SK-N-SH treated with all-trans-retinoic acid at 6 μM for 48 hours (cell line): ENCODE data around the gene MLXIP.

Experiments used
- ATAC-seq: fragments of 200-7000 bp; cut with Tn5 transposase; 3 replicates; pipeline ENCODE4 v1.9.1; 2020; ENCODE audit warnings: mild to moderate bottlenecking, moderate library complexity
- ARNTL ChIP-seq: fragments of 450-650 bp; formaldehyde crosslinking; IDR thresholded peaks from 2 replicates; pipeline ENCODE4 v1.5.0; 2020; ENCODE audit warnings: low read depth, mild to moderate bottlenecking, moderate library complexity, borderline replicate concordance
- BACH2 ChIP-seq: fragments of 250-450 bp; sonication (Bioruptor Pico); IDR thresholded peaks from 2 replicates; pipeline ENCODE4 v1.9.0; 2021; ENCODE audit warnings: mild to moderate bottlenecking, borderline replicate concordance
- CSDC2 ChIP-seq: fragments of 250-450 bp; sonication (Bioruptor Pico); IDR thresholded peaks from 2 replicates; pipeline ENCODE4 v1.5.0; 2020; ENCODE audit warnings: mild to moderate bottlenecking, moderate library complexity
- CSRNP3 ChIP-seq: fragments of 250-450 bp; sonication (Bioruptor Pico); IDR thresholded peaks from 2 replicates; pipeline ENCODE4 v1.5.1; 2021; ENCODE audit warnings: mild to moderate bottlenecking, moderate library complexity
- ESRRG ChIP-seq: fragments of 250-450 bp; sonication (Bioruptor Pico); IDR thresholded peaks from 2 replicates; pipeline ENCODE4 v1.6.1; 2021; ENCODE audit warnings: mild to moderate bottlenecking
- GLIS3 ChIP-seq: fragments of 250-450 bp; sonication (Bioruptor Pico); IDR thresholded peaks from 2 replicates; pipeline ENCODE4 v1.5.0; 2020; ENCODE audit warnings: mild to moderate bottlenecking, moderate library complexity
- ISL1 ChIP-seq: fragments of 250-450 bp; sonication (Bioruptor Pico); IDR thresholded peaks from 2 replicates; pipeline ENCODE4 v2.1.2; 2022; ENCODE audit warnings: mild to moderate bottlenecking, moderate library complexity
- OSR1 ChIP-seq: fragments of 250-450 bp; sonication (Bioruptor Pico); IDR thresholded peaks from 2 replicates; pipeline ENCODE4 v1.8.0; 2022; ENCODE audit warnings: moderate library complexity, mild to moderate bottlenecking, inconsistent platforms
- POU6F1 ChIP-seq: fragments of 250-450 bp; sonication (Bioruptor Pico); IDR thresholded peaks from 2 replicates; pipeline ENCODE4 v1.8.0; 2021; ENCODE audit warnings: low read depth, mild to moderate bottlenecking, moderate library complexity, borderline replicate concordance
- PPARA ChIP-seq: fragments of 250-450 bp; sonication (Bioruptor Pico); IDR thresholded peaks from 2 replicates; pipeline ENCODE4 v1.5.0; 2020; ENCODE audit warnings: mild to moderate bottlenecking, borderline replicate concordance
- RARB ChIP-seq: fragments of 250-450 bp; sonication (Bioruptor Pico); IDR thresholded peaks from 2 replicates; pipeline ENCODE4 v1.8.0; 2021; ENCODE audit warnings: mild to moderate bottlenecking, moderate library complexity
- SNAI2 ChIP-seq: fragments of 250-450 bp; sonication (Bioruptor Pico); IDR thresholded peaks from 2 replicates; pipeline ENCODE4 v1.5.0; 2020; ENCODE audit warnings: mild to moderate bottlenecking, moderate library complexity
- TCF4 ChIP-seq: fragments of 250-450 bp; sonication (Bioruptor Pico); IDR thresholded peaks from 2 replicates; pipeline ENCODE4 v1.8.0; 2021; ENCODE audit warnings: mild to moderate bottlenecking, moderate library complexity, borderline replicate concordance
- TOX ChIP-seq: fragments of 250-450 bp; sonication (Bioruptor Pico); IDR thresholded peaks from 2 replicates; pipeline ENCODE4 v1.8.0; 2021; ENCODE audit warnings: mild to moderate bottlenecking, moderate library complexity, borderline replicate concordance
- ZC3H10 ChIP-seq: fragments of 250-450 bp; sonication (Bioruptor Pico); IDR thresholded peaks from 2 replicates; pipeline ENCODE4 v1.5.1; 2021; ENCODE audit warnings: mild to moderate bottlenecking, moderate library complexity
- ZFP3 ChIP-seq: fragments of 250-450 bp; sonication (Bioruptor Pico); IDR thresholded peaks from 2 replicates; pipeline ENCODE4 v1.5.0; 2020; ENCODE audit warnings: mild to moderate bottlenecking, moderate library complexity
- ZFP30 ChIP-seq: fragments of 450-650 bp; formaldehyde crosslinking; IDR thresholded peaks from 2 replicates; pipeline ENCODE4 v1.5.0; 2022; ENCODE audit warnings: mild to moderate bottlenecking, moderate library complexity
- ZNF565 ChIP-seq: fragments of 450-650 bp; formaldehyde crosslinking; conservative IDR thresholded peaks from 2 replicates; pipeline ENCODE4 v1.5.0; 2020; ENCODE audit warnings: low read depth, mild to moderate bottlenecking, moderate library complexity
- ZNF70 ChIP-seq: fragments of 450-650 bp; formaldehyde crosslinking; IDR thresholded peaks from 2 replicates; pipeline ENCODE4 v1.5.0; 2020; ENCODE audit warnings: mild to moderate bottlenecking, moderate library complexity
- ZNF8 ChIP-seq: fragments of 450-650 bp; formaldehyde crosslinking; IDR thresholded peaks from 2 replicates; pipeline ENCODE4 v1.5.0; 2020; ENCODE audit warnings: mild to moderate bottlenecking, moderate library complexity
- TF ChIP-seq, protein P1 (sequence below): fragments of 250-450 bp; sonication (Bioruptor Pico); IDR thresholded peaks from 2 replicates; pipeline ENCODE4 v1.8.0; 2020; ENCODE audit warnings: mild to moderate bottlenecking, moderate library complexity, borderline replicate concordance
- TF ChIP-seq, protein P2 (sequence below): fragments of 250-450 bp; sonication (Bioruptor Pico); IDR thresholded peaks from 2 replicates; pipeline ENCODE4 v1.5.0; 2020; ENCODE audit warnings: mild to moderate bottlenecking, moderate library complexity
- TF ChIP-seq, protein P3 (sequence below): fragments of 250-450 bp; sonication (Bioruptor Pico); IDR thresholded peaks from 2 replicates; pipeline ENCODE4 v1.5.1; 2020; ENCODE audit warnings: low read depth, mild to moderate bottlenecking, moderate library complexity

MLXIP gene

DNA sequence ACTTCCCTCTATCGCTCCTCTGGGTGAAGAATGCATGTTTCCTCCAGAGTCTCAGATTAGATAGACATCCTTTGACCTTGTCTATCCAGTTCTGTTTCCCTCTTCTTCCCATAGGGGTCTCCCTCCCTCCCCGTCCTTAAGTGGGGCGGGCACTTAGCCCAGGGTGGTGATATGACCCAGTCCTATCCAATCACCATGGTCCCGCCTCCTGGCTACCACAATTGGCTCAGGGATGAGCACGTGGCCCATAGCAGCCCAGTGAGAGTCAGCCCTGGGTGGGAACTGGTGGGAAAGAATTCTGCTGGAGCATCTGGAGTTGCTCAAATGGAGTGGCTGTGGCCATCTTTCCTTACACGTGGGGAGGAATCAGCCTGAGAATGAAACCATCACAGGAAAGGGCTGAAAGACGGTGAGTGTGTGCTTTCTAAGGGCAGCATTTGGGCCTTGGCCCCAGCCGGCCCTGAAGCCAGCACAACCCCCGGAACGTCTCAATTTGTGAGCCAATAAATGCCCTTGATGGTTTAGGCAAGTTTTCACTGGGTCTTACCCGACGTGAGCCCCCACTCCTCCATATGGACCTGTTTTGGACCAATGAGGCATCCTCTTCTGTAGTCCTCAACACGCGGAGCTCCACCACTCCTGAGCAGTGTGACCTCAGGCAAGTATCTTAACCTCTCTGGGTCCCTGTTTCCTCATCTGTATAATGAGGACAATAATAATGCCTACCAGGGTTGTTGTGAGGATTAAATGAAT is 14.4 kb upstream of the MLXIP start:
- TF ChIP-seq ZFP30 = peak; percentile 50; the same call in 1 of the 2 replicates
- no peak for TF ChIP-seq PPARA (CRISPR knock-in tag)
- peak; percentile 95 for TF ChIP-seq BACH2 (CRISPR knock-in tag)
- TF ChIP-seq CSDC2 = peak; percentile 99
- TF ChIP-seq POU6F1 = peak; percentile 91; the same call in 1 of the 2 replicates
- TF ChIP-seq RARB = peak; percentile 65; the same call in 1 of the 2 replicates
- TF ChIP-seq TOX (CRISPR knock-in tag) = peak; percentile 78; the same call in 1 of the 2 replicates
- TF ChIP-seq SNAI2 (CRISPR knock-in tag) = peak; percentile 100
- TF ChIP-seq ARNTL (CRISPR knock-in tag) = peak; percentile 74; the same call in 1 of the 2 replicates
- peak; percentile 73 for TF ChIP-seq ZNF70 (CRISPR knock-in tag)
- TF ChIP-seq ZFP3 (CRISPR knock-in tag) = peak; percentile 93
- TF ChIP-seq TCF4 (CRISPR knock-in tag) = peak; percentile 63; the same call in 1 of the 2 replicates
- peak; percentile 95 for TF ChIP-seq ESRRG (CRISPR knock-in tag)
- 0 out of 2 replicates have a peak, but pooled peaks have one; percentile 80 for TF ChIP-seq ZC3H10 (CRISPR knock-in tag)
- TF ChIP-seq ZNF565 (CRISPR knock-in tag) = peak; percentile 94
- TF ChIP-seq, protein P1, sequence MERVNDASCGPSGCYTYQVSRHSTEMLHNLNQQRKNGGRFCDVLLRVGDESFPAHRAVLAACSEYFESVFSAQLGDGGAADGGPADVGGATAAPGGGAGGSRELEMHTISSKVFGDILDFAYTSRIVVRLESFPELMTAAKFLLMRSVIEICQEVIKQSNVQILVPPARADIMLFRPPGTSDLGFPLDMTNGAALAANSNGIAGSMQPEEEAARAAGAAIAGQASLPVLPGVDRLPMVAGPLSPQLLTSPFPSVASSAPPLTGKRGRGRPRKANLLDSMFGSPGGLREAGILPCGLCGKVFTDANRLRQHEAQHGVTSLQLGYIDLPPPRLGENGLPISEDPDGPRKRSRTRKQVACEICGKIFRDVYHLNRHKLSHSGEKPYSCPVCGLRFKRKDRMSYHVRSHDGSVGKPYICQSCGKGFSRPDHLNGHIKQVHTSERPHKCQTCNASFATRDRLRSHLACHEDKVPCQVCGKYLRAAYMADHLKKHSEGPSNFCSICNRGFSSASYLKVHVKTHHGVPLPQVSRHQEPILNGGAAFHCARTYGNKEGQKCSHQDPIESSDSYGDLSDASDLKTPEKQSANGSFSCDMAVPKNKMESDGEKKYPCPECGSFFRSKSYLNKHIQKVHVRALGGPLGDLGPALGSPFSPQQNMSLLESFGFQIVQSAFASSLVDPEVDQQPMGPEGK = peak; percentile 81
- TF ChIP-seq CSRNP3 = 0 out of 2 replicates have a peak, but pooled peaks have one; percentile 59
- TF ChIP-seq, protein P2, sequence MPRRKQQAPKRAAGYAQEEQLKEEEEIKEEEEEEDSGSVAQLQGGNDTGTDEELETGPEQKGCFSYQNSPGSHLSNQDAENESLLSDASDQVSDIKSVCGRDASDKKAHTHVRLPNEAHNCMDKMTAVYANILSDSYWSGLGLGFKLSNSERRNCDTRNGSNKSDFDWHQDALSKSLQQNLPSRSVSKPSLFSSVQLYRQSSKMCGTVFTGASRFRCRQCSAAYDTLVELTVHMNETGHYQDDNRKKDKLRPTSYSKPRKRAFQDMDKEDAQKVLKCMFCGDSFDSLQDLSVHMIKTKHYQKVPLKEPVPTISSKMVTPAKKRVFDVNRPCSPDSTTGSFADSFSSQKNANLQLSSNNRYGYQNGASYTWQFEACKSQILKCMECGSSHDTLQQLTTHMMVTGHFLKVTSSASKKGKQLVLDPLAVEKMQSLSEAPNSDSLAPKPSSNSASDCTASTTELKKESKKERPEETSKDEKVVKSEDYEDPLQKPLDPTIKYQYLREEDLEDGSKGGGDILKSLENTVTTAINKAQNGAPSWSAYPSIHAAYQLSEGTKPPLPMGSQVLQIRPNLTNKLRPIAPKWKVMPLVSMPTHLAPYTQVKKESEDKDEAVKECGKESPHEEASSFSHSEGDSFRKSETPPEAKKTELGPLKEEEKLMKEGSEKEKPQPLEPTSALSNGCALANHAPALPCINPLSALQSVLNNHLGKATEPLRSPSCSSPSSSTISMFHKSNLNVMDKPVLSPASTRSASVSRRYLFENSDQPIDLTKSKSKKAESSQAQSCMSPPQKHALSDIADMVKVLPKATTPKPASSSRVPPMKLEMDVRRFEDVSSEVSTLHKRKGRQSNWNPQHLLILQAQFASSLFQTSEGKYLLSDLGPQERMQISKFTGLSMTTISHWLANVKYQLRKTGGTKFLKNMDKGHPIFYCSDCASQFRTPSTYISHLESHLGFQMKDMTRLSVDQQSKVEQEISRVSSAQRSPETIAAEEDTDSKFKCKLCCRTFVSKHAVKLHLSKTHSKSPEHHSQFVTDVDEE (CRISPR knock-in tag) = peak; percentile 93
- peak; percentile 78 for TF ChIP-seq ZNF8 (CRISPR knock-in tag)
- TF ChIP-seq ISL1 = peak; percentile 89
- TF ChIP-seq GLIS3 (CRISPR knock-in tag) = peak; percentile 56; the same call in 1 of the 2 replicates
- TF ChIP-seq OSR1 (CRISPR knock-in tag) = no peak
- TF ChIP-seq, protein P3, sequence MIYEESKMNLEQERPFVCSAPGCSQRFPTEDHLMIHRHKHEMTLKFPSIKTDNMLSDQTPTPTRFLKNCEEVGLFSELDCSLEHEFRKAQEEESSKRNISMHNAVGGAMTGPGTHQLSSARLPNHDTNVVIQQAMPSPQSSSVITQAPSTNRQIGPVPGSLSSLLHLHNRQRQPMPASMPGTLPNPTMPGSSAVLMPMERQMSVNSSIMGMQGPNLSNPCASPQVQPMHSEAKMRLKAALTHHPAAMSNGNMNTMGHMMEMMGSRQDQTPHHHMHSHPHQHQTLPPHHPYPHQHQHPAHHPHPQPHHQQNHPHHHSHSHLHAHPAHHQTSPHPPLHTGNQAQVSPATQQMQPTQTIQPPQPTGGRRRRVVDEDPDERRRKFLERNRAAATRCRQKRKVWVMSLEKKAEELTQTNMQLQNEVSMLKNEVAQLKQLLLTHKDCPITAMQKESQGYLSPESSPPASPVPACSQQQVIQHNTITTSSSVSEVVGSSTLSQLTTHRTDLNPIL (CRISPR knock-in tag) = peak; percentile 57; the same call in 1 of the 2 replicates
- peak; percentile 92 for ATAC-seq
